Spleen (tissue), 11 donors: ENCODE data around the gene NUFIP1. TPM values are rescaled to one million over a fixed set of nuclear protein-coding genes. Genes with fewer than 3 reads are reported as not detected.

ENCODE experiments used
- DNase-seq: peaks from one replicate; pipeline ENCODE4 v3.0.0-alpha.2; 2020
- H3K27ac ChIP-seq, 8 donors: fragments of 200-600 bp; sonication (generic) in 7 of 8; 1 replicate in 4 of 8; 2 replicates in 4 of 8; pipeline versions ENCODE4 v1.5.0 to v1.8.0; 2016 to 2021; ENCODE audit warnings: inconsistent platforms in 4 of 8, mild to moderate bottlenecking in 4 of 8, moderate library complexity in 1 of 8
- H3K27me3 ChIP-seq, 7 donors: fragments of 200-600 bp; sonication (generic) in 6 of 7; replicated peaks in 1 of 7; 1 replicate in 4 of 7; 2 replicates in 3 of 7; pipeline versions ENCODE4 v1.5.0 to v1.8.0; 2016 to 2021; ENCODE audit warnings: inconsistent platforms in 3 of 7, mild to moderate bottlenecking in 1 of 7
- H3K36me3 ChIP-seq, 6 donors: fragments of 200-600 bp; sonication (generic) in 5 of 6; 1 replicate in 4 of 6; 2 replicates in 2 of 6; pipeline versions ENCODE4 v1.5.0 to v1.8.0; 2016 to 2021; ENCODE audit warnings: inconsistent platforms in 2 of 6
- H3K4me1 ChIP-seq, 6 donors: fragments of 200-600 bp; sonication (generic) in 5 of 6; 1 replicate in 3 of 6; 2 replicates in 3 of 6; pipeline versions ENCODE4 v1.5.0 to v1.8.0; 2016 to 2021; ENCODE audit warnings: inconsistent platforms in 3 of 6
- H3K4me3 ChIP-seq, 8 donors: fragments of 200-600 bp; sonication (generic) in 7 of 8; 1 replicate in 4 of 8; 2 replicates in 4 of 8; pipeline versions ENCODE4 v1.5.0 to v1.8.0; 2016 to 2021; ENCODE audit warnings: inconsistent platforms in 4 of 8, mild to moderate bottlenecking in 4 of 8, moderate library complexity in 2 of 8
- H3K9me3 ChIP-seq, 8 donors: fragments of 200-600 bp; sonication (generic) in 7 of 8; 1 replicate in 4 of 8; 2 replicates in 4 of 8; pipeline versions ENCODE4 v1.5.0 to v1.8.0; 2016 to 2021; ENCODE audit warnings: inconsistent platforms in 4 of 8
- CTCF ChIP-seq, 11 experiments: fragments of 200-600 bp in 7 of 11; fragments of 450-650 bp in 4 of 11; sonication (generic) in 4 of 11; IDR thresholded peaks in 8 of 11; conservative IDR thresholded peaks in 3 of 11; 1 replicate in 7 of 11; 2 replicates in 4 of 11; pipeline versions ENCODE4 v1.4.0 to v1.8.0; 2016 to 2021; ENCODE audit warnings: antibody characterized with exemption in 11 of 11, inconsistent platforms in 4 of 11, mild to moderate bottlenecking in 1 of 11
- POLR2A ChIP-seq, 3 donors: fragments of 450-650 bp; IDR thresholded peaks; one replicate each; pipeline ENCODE4 v1.5.1; 2017; ENCODE audit warnings: antibody characterized with exemption in 3 of 3, mild to moderate bottlenecking in 1 of 3
- POLR2AphosphoS5 ChIP-seq, 3 donors: sonication (generic); formaldehyde crosslinking; IDR thresholded peaks; one replicate each; pipeline ENCODE4 v1.5.1; 2017; ENCODE audit warnings: antibody characterized with exemption in 3 of 3
- WGBS, 5 donors: extraction: QIAGEN DNeasy Blood & Tissue Kit in 3 of 5; methylation state at CpG; one replicate each; pipeline versions ENCODE4 v1.1.5 to v1.1.7; 2013 to 2018; 5-methylcytosine and 5-hydroxymethylcytosine counted together
- intact Hi-C: fragments of 100-400 bp; cut with DNase I; formaldehyde crosslinking; loops from one replicate; pipeline ENCODE4 v1.15.0; 2023; ENCODE audit warnings: low total_unique reads
- polyA plus RNA-seq, 3 donors: library from polyadenylated mRNA; stranded (reverse); fragments of 200-250 nt; gene quantifications; one replicate each; pipeline ENCODE4 v1.2.1, GENCODE V29; 2013
- total RNA-seq, 7 donors: library from RNA; depleted of rRNA in 3 of 7; stranded (reverse); fragments of >200 nt in 3 of 7; fragmentation: NEBNext Ultra II Directional in 4 of 7; extraction: Animal tissue kit (Norgen Biotek cat#: 25700) in 4 of 7; gene quantifications; one replicate each; pipeline versions ENCODE4 v1.1.0 to v1.2.1, GENCODE V29; 2016 to 2021
- donor health status: healthy with polysubstance abuse.
- donor health status: DM: no; HTN: no; CAD: no; lungs with moderate emphysema.
- donor health status: DM: no; HTN: no; CAD: no.
- donor health status: Bipolar disorder and iron deficiency.
- donor health status: healthy.
- donor health status: DM: no; HTN: no; CAD: no.
- donor health status: DM: yes; HTN: yes; CAD: no.

The NUFIP1 gene
- total and polyA plus RNA-seq, 10 donors = 2.1 to 4.9 (median 3.3) TPM

DNA sequence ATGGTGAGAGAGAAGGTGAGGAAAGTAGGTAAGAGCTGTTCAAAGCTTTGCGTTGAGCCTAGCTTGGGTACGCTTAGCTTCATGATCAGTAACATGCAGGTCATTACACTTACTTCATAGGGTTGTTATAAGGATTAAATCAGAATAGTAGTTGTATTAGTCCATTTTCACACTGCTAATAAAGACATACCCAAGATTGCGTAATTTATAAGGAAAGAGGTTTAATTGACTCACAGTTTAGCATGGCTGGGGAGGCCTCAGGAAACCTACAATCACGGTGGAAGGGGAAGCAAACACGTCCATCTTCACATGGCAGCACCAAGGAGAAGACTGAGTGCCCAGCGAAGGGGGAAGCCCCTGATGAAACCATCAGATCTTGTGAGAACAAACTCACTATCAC lies 21.9 kb upstream of the NUFIP1 start:
- no peak for TF ChIP-seq CTCF (IDR thresholded peaks at IDR 0.05 in 8 of 11, conservative IDR thresholded peaks at IDR 0.05 in 3 of 11)
- no peak for TF ChIP-seq POLR2A (IDR thresholded peaks at IDR 0.05)
- TF ChIP-seq POLR2AphosphoS5 (IDR thresholded peaks at IDR 0.05) = no peak
- H3K27ac ChIP-seq = no peak overlapping the region
- H3K4me3 ChIP-seq = no peak overlapping the region
- DNase-seq = no peak
- 74 to 92% (median 91%) methylated on average over 6 of the region's 6 CpGs for WGBS, 5 donors
- H3K9me3 ChIP-seq = no peaks in the 10 kb centered on the region
- H3K4me1 ChIP-seq = no peaks in the 10 kb centered on the region
- peaks cover 0 to 100% (median 69%) of the 10 kb centered on the region in 6 donors for H3K36me3 ChIP-seq
- H3K27me3 ChIP-seq = no peaks in the 10 kb centered on the region
- intact Hi-C loops = no loop called here

GRCh38 chr13:45007823-45008222 lies 18.6 kb upstream of the NUFIP1 start:
- no peak overlapping the region for H3K27ac ChIP-seq
- H3K9me3 ChIP-seq = no peaks in the 10 kb centered on the region
- no peaks in the 10 kb centered on the region for H3K27me3 ChIP-seq
- intact Hi-C loops = no loop called here
- H3K36me3 ChIP-seq = peaks cover 0 to 100% (median 60%) of the 10 kb centered on the region in 6 donors
- 93 to 100% (median 94%) methylated on average over 1 of the region's 1 CpG for WGBS, 5 donors
- DNase-seq = no peak
- TF ChIP-seq POLR2AphosphoS5 (IDR thresholded peaks at IDR 0.05) = no peak
- TF ChIP-seq CTCF (IDR thresholded peaks at IDR 0.05 in 8 of 11, conservative IDR thresholded peaks at IDR 0.05 in 3 of 11) = no peak
- no peak for TF ChIP-seq POLR2A (IDR thresholded peaks at IDR 0.05)
- H3K4me3 ChIP-seq = no peak overlapping the region
- H3K4me1 ChIP-seq = no peaks in the 10 kb centered on the region

DNA sequence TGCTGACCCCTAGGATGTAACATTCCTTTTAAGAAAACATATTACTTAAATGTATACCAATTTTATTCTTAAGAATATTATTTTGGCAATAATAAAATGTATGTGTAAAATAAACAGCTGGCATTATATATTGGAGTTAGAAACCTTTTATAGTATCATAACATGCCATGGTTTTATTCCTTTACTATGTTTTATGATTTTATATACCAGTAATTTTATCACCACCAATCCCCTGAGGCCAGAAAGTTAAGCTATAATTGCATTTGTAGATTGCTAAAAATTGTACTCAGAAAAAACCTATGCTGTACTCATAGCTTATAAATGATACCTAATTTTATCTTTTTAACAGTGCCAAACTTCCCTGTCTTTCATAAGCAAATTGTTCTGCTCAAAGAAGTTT lies 18.0 kb upstream of the NUFIP1 start:
- intact Hi-C loops = no loop called here
- DNase-seq = no peak
- Histone ChIP-seq H3K27ac (no peak overlapping the region), H3K27me3 (no peaks in the 10 kb centered on the region), H3K4me3 (no peak overlapping the region), H3K36me3 (peaks cover 0 to 100% (median 61%) of the 10 kb centered on the region in 6 donors), H3K9me3 (no peaks in the 10 kb centered on the region), H3K4me1 (no peaks in the 10 kb centered on the region)
- no peak for TF ChIP-seq POLR2AphosphoS5 (IDR thresholded peaks at IDR 0.05)
- TF ChIP-seq CTCF (IDR thresholded peaks at IDR 0.05 in 8 of 11, conservative IDR thresholded peaks at IDR 0.05 in 3 of 11) = no peak
- TF ChIP-seq POLR2A (IDR thresholded peaks at IDR 0.05) = no peak

GRCh38 chr13:45004096-45004495 lies 14.8 kb upstream of the NUFIP1 start:
- intact Hi-C loops = no loop called here
- TF ChIP-seq CTCF (IDR thresholded peaks at IDR 0.05 in 8 of 11, conservative IDR thresholded peaks at IDR 0.05 in 3 of 11) (no peak), POLR2A (IDR thresholded peaks at IDR 0.05) (no peak), POLR2AphosphoS5 (IDR thresholded peaks at IDR 0.05) (no peak)
- Histone ChIP-seq H3K4me1 (no peaks in the 10 kb centered on the region), H3K4me3 (no peak overlapping the region), H3K9me3 (no peaks in the 10 kb centered on the region), H3K27ac (no peak overlapping the region), H3K27me3 (no peaks in the 10 kb centered on the region), H3K36me3 (peaks cover 0 to 99% (median 50%) of the 10 kb centered on the region in 6 donors)
- 94 to 99% (median 98%) methylated on average over 2 of the region's 2 CpGs for WGBS, 5 donors
- no peak for DNase-seq
